IPS DF 4.7 (cell line): ENCODE measurements around the gene KCNG2.

Source experiments
- DNase-seq: peaks from one replicate; pipeline ENCODE4 v3.0.0-alpha.2; 2013; ENCODE audit warnings: low spot score; ENCODE audit errors: extremely low read depth

KCNG2 gene

GRCh38 chr18:79798999-79799370 lies 1.2 kb downstream of the KCNG2 start:
- no peak for DNase-seq

GRCh38 chr18:79799619-79800370 lies 2.1 kb downstream of the KCNG2 start:
- DNase-seq, result no peak

GRCh38 chr18:79800371-79801180 lies 2.8 kb downstream of the KCNG2 start:
- DNase-seq, result no peak

- no peak for DNase-seq
Measured at GRCh38 chr18:79801217-79801616, 3.5 kb downstream of the KCNG2 start.

- no peak for DNase-seq
Measured at GRCh38 chr18:79801641-79802040, 3.9 kb downstream of the KCNG2 start.

- DNase-seq, result no peak
Measured at GRCh38 chr18:79802298-79802697, 4.6 kb downstream of the KCNG2 start.

GRCh38 chr18:79803611-79804051 lies 5.9 kb downstream of the KCNG2 start:
- no peak for DNase-seq

- DNase-seq, result no peak
Measured at GRCh38 chr18:79804130-79804787, 6.5 kb downstream of the KCNG2 start.

- no peak for DNase-seq
Measured at GRCh38 chr18:79805211-79805887, 7.6 kb downstream of the KCNG2 start.

GRCh38 chr18:79805926-79806487 lies 8.3 kb downstream of the KCNG2 start:
- no peak for DNase-seq

- no peak for DNase-seq
Measured at GRCh38 chr18:79806976-79807841, 9.5 kb downstream of the KCNG2 start.

- DNase-seq, result no peak
Measured at GRCh38 chr18:79809482-79810192, 11.9 kb downstream of the KCNG2 start.

GRCh38 chr18:79812052-79812451 lies 14.3 kb downstream of the KCNG2 start:
- DNase-seq, result no peak

- no peak for DNase-seq
Measured at GRCh38 chr18:79814373-79814772, 16.6 kb downstream of the KCNG2 start.

- no peak for DNase-seq
Measured at GRCh38 chr18:79815657-79816056, 17.9 kb downstream of the KCNG2 start.

- DNase-seq, result no peak
Measured at GRCh38 chr18:79816092-79816491, 18.4 kb downstream of the KCNG2 start.

GRCh38 chr18:79816981-79817606 lies 19.4 kb downstream of the KCNG2 start:
- no peak for DNase-seq

- DNase-seq, result no peak
Measured at GRCh38 chr18:79817607-79817998, 19.9 kb downstream of the KCNG2 start.

- no peak for DNase-seq
Measured at GRCh38 chr18:79818036-79818435, 20.3 kb downstream of the KCNG2 start.
